ENCODE measurements around the gene ZBTB21.
A peak's percentile ranks its signal among the peaks of the same experiment; 100 is the strongest.

Gene ZBTB21

DNA sequence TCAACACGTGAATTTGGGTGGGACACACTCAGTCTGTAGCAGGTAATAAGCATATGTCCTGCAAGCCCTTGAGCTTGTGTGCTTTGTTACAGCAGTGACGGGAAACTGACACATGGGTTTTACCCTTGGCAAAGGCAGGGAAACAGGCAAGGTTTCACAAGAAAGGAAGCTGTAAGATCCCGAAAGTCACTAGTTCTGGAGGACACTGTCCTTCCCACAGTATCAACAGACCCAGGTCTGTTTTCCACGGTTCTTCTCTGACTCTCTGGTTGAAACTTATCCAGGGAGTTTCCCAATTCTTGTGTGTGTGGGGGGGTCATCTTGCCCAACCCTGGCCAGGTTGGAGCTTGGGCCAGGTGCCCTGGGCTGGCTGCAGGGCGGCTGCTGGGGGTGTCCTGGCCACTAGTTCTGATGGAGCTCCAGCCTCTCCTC, 29.3 kb upstream of the ZBTB21 start:
- DNase-seq = peak in 2 of 3 donors; percentile 31 to 57

DNA sequence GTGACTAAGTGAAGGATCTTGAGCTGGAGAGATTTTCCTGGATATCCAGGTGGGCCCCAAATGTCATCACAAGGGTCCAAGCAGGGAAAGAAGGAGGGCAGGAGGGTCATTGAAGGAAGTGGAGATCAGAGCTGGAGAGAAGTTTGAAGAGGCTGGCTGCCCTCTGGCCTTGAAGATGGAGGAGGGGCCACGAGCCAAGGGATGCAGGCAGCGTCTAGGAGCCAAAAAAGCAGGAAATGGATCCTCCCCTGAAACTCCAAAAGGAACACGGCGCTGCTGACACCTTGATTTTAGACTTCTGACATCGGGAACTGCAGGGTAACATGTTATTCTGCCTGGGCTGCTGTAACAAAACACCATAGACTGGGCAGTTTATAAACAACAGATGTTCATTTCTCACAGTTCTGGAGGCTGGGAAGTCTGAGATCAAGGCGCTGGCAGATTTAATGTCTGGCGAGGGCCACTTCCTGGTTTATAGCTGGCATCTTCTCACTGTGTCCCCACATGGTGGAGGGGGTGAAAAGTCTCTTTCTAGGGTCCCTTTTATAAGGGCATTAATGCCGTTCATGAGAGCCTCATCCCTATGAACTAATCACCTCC, 28.8 kb upstream of the ZBTB21 start:
- DNase-seq = no peak

DNA sequence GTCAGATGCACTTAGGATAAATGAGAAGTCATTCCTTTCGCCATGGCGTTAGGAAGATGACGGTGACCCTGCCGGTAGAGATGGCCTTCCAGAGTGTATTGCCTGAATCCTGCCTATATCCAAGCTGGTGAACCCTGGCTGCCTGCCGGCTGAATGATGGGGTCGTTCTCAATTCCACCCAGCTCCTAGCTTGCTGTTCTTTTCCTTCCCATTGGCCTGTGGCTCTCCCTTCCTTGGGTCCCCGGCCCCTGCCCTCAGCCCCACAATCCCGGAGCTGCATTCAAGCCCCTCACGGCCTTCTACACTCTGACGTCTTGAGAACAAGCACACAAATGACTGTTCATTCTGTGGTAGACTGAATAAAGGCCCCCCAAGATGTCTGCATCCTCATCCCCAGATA, 28.2 kb upstream of the ZBTB21 start:
- no peak for DNase-seq

DNA sequence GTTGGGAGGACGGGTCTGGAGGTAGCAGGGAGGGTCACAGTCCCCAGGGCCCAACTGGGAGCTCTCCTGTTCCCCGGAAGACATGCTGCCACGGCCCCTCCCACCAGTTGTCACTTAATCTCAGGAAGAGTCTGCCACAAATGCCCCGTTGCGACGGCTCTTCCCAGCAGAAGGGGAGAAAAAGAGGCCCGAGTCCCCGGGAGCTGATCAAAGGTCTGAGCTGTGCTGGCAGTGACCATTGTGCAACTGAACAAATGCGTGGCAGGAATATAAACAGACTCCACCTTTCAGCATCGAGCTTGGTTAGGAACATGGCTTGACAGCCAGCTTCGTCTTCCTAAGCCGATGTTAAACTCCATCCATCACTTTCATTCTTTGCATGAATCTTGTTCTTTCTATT, 27.8 kb upstream of the ZBTB21 start:
- no peak for DNase-seq

DNA sequence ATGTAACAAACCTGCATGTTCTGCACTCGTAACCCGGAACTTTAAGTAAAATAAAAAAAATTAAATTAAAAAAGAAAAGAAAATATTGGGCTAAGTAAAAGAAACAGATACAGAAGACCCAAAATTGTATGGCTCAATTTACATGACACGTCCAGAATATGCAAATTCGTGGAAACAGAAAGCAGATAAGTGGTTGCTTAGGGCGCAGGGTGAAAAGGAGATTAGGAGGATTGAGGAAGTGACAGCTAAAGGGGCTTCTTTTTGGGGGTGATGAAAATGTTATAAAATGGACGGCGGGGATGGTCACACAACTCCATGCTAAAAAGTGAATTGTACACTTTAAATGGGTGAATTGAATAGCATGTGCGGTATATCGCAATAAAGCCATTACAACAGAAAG, 27.4 kb upstream of the ZBTB21 start:
- no peak for DNase-seq

DNA sequence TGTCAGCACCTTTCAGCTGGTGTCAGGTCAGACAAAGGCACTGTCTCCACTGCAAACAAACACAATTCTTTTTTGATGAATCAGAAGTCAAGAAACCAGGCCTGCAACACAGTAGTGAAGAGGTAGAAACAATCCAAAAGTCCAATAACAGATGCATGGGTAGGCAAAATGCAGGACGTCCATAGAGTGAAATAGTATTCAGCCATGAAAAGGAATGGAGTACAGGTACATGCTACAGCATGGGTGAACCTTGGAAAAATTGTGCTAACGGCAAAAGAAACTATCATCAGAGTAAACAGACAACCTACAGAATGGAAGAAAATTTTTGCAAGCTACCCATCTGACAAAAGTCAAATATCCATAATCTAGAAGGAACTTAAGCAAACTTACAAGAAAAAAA, 26.2 kb upstream of the ZBTB21 start:
- no peak for DNase-seq

DNA sequence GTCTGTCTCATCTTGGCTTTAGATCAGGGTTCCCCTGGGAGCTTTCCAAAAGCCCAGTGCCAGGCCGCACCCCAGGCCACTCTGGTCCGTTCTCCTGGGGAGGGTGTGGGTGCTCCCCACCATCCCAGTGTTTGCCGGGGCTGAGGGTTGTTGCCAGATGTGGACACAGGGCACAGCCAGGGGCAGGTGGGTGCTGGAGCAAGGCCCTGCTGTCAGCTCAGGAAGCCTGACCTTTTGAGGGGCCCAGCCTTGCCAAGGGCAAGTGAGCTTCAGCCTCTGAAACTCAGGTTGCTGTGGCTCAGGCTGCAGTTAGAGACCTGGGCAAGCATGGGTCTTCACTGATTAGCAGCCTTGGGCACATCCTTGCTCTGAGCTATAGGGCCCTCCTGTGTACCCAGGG, 22.8 kb upstream of the ZBTB21 start:
- no peak for DNase-seq

DNA sequence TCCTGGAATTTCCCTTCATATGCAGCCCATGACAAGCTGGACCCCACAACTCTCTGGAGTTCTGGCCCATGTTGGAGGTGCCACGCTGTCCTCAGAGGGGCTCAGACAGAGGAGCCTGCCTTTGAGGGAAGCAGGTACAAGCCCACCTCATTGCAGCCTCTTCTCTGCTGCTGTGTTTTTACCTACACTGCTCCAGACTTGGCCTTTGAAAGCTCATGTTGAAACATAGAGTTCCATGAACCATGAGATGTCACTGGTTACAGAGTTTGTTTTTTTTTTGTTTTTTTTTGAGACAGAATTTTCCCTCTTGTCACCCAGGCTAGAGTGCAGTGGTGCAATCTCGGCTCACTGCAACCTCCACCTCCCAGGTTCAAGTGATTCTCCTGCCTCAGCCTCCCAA, 22.1 kb upstream of the ZBTB21 start:
- DNase-seq = no peak

DNA sequence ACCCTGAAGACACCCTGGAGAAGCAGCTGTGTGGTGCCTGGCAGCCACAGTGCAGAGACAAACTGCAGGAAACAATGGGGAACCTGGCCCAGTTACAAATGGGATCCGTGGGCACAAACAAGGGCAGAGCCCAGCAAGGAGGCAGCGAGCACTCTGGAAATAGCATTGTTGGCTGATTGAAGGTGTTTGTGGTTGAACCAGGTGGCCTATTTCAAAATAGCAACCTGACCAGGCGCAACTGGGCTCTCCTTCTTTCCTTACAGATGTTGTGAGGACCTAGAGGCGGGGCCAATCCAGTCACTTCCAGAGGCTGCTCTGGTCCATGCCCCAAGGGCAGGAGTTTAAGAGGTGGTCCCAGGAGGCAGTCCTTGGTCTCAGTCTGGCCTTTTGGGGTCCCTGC, 21.7 kb upstream of the ZBTB21 start:
- DNase-seq = no peak

DNA sequence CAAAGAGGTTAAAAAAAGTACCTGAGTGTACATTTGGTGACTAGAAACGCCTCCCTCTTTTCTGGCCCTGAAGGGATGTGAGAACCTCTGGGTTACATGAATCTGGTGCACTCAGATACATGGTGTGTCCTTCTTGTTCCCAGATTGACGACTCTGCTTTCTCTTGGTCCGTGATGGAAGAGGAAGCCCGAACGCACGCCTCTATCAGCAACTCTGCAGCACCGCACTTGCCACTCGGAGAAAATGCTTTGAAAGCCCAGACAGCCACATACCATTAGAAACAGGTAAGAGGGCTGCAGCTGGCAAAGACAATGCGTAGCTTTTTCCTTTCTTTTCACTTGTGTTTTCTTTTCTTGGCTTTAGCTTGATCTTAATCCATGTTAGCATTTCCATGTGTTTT, 21.1 kb upstream of the ZBTB21 start:
- DNase-seq = no peak

DNA sequence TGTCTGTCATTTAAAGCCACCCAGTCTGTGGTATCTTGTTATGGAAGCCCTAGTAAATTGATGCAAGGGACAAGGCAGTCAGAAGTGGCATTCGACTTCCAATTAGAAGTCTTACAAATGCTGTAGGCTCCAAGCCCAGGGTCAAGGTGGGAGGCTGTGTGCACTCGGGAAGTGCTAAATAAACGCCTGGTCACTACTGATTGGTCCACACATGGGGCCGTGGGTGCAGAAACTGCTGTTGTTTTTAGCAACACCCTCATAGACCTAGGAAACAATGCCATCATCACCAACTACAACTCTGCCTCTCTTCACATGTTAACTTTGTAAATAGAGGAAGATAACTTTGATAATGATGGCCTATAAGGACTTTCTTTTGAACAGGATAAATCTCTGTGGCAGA, 20.2 kb upstream of the ZBTB21 start:
- peak in 1 of 3 donors; percentile 14 for DNase-seq

DNA sequence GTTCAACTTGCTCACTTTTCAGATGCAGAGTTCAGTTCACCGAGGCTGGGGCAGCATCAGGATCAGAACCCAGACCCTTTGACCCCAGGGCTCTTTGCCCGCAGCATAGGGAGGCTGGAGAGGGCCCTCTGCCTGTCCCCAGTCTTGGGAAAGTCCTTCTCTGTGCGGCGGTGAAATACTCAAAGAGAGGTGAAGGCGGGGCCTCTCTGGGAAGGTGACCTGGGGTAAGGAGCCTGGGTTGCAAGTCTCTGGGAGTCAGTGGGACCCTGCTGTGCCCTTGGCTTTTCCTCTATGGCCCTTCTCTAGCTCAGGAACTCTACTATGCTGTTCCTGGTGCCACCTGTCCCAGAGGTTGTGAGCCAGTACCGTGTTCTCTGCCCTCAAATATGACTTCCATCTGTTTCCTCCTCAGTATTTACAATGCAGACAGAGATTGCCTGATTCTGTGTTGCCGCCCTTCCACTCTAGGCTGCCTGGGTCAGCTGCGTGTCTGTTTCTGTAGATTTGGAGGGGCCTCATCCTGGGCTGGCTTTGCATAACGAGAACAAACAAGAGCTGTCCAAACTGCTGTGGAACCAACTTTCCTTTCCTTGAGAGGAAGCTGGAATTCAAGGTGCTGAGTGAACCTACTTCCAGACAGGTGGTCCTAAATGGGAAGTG, 18.7 kb upstream of the ZBTB21 start:
- DNase-seq = no peak

DNA sequence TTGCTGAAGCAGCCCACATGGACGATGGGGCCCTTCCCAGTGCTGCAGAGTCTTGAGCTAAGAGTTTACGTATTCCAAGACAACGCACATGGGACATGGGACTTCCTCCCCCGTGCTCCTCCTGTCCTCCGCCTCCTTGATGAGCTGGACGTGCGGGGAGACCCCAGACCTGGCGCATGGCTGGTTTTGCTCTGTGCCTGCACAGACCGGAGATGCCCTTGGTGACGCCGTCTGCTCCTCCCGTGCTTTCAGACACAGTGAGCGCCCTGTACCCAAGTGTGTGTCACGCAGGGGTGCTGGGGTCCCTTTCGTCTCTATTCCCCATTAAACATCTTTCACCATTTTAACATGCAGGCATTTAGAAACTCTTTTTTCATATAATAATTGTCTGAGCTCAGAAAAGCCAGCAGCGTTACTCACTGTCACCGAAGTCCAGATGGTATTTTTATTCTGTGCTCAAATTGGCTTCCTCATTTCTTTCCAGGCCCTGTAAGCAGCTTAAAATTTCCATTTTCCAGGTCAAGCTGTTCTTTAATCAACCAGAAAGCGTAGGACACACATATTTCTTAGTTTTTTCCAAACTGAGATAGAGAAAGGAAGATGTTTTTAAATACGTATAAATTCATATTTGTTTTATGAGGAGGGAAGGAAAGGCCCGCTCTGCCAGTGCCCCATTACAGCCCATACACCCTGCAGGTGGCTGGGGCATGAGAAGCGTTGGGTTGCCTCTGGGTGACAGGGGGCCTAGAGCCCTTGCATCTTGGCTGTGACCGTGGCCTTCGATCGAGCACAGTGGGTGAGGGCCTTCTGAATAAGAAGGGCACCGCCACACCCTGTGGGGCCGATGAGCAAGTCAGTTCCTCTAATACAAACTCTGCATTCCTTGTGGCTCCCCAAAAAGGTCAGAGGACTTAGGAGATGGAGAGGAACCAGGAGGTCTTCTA, 17.9 kb upstream of the ZBTB21 start:
- DNase-seq = peak in 2 of 3 donors; percentile 18 to 42

DNA sequence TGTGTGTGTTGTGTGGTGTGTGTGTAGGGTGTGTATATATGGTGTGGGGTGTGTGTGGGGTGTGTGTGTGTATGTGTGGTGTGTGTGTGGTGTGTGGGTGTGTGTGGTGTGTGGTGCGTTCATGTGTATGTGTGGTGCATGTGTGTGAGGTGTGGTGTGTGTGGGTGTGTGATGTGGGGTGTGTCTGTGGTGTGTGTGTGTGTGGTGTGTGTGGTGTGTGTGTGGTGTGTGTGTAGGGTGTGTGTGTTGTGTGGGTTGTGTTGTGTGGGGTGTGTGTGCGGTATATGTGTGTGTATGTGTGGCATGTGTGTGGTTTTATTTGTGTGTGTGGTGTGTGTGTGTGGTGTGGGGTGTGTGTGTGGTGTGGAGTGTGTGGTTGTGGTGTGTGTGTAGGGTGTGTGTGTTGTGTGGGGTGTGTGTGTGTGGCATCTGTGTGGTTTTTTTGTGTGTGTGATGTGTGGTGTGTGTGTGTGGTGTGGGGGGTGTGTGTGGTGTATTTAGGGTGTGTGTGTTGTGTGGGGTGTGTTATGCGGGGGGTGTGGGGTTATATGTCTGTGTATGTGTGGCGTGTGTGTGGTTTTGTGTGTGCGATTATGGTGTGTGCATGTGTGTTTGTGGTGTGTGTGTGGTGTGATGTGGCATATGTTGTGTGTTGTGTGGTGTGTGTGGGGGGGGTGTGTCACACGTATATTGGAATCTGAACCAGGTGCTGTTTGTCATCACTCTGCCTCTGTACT, 17.1 kb upstream of the ZBTB21 start:
- DNase-seq = no peak

DNA sequence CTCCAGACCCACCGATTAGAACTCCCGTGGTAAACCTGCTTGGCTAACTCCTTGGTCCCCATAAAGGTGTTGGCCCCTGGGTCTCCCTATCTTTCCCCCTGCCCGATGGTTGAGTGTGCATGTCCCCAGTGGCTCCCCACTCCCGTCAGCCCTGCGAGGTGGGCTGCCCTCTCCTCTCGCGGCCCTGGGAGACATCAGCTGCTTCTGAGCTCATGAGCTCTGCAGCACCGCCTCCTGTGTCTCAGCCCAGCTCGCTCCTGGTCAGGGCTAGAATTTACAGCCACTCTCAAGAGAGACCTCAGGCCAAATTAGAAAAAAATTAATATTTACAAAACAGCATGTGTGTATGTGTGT, 15.9 kb upstream of the ZBTB21 start:
- no peak for DNase-seq

DNA sequence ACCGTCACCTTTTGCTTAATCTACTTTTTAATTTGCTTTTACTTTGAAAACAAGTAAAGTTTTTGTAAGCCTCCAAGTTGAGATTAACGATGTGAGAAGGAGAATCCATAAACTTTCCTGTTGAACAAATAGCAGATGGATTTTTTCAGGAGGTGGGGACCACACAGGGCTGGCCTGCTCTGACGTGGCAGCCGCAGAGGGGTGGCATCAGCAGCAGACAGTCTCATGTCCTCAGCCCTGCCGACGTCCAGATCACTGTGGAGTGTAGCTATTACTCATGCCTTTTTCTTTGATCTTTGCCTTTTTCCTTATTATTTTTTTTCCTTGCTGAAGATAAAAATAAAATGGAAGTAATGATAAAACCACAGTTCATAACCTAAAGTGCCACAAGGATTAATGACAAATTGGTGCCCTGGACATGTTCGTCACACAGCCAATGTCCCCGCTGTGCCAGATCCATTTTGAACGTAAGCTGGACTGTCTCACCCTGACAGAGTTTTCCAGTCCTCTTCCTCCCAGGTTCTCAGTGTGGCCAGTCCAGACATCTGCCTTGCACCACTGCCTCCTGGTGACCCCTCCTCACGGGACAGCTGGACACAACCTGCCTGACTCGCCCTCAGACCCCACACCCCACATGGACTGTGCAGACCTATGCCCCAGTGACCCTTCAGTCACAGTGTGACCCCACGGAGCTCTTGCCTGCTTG, 15.4 kb upstream of the ZBTB21 start:
- DNase-seq = no peak

DNA sequence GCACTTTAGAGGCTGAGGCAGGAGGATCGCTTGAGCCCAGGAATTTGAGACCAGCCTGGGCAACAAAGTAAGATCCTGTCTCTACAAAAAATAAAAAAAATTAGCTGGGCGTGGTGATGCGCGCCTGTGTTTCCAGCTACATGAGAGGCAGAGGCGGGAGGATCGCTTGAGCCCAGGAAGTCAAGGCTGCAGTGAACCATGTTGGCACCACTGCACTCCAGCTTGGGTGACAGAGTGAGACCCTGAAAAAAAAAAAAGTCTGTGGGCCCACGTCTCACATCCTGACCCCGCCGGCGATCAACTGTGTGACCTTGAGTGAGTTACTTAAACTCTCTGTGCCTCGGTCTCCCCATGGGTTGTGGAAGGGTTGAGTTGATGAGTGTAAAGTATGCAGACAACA, 12.7 kb upstream of the ZBTB21 start:
- no peak for DNase-seq

DNA sequence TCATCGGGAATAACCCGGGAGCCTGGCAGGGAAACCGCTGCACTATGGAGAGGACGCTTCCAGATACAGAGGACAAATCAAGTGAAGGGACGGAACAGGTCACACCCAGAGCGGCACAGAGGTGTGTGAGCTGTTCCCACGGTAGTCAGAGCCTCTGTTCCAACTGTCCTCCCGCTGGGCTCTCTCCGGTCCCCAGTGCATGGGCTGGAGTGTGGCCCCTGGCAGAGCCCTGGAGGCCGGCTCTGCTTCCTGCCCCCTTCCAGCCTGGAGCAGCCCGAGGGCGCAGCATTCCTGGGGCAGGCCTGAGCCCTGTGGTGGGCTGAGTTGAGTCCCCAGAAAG, 11.9 kb upstream of the ZBTB21 start:
- no peak for DNase-seq

DNA sequence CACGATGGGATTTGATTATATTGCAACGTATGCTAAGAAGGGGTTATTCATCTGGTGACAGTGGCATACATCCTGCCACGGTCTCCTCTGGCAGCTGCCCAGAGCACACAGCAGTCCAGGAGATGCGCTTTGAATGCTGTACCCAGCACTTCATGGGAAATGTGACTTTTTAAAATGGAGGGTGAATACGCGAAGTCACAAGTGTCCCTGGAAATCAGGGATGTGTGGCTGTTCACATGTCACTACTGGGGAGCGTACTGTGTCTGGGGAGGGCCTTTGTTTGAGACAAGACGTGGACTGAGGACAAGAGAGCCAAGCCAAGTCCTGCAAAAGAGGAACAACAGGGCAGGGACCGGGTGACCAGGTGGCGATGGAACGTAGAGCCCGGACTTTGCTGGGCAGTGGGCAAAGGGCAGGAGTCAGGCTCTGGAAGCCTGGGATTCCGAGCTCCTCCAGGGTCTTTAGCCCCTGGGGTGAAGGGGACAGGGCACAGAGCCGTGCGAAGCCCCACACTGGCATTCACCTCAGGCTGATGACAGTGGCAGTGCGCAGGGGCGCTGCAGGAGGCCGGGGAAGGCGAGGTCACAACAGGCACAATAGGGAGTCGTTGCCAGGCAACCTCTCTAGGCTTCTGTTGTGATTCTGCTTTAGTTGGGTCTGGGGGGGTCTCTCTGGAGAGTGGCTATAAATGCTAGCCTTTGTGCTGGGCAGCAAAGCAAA, 11.4 kb upstream of the ZBTB21 start:
- no peak for DNase-seq

DNA sequence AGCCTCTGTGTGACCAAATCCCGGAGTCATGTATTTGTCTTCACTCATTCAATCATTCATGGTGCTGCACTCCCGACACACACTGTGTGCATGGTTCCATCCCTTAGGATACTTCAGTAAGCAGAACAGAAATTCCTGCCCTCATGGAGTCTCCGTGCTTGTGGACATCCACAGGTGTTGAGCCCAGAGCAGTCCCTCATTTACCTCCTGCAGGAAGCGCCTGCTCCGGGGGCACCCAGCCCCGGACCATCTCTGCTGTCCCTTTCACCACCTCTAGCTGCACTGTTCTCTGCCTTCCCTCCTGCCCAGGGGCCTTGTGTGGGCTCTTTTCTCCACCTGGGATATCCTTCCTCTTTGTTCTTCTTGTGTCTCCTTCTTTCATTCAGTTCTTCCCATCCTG, 9.5 kb upstream of the ZBTB21 start:
- DNase-seq = no peak

DNA sequence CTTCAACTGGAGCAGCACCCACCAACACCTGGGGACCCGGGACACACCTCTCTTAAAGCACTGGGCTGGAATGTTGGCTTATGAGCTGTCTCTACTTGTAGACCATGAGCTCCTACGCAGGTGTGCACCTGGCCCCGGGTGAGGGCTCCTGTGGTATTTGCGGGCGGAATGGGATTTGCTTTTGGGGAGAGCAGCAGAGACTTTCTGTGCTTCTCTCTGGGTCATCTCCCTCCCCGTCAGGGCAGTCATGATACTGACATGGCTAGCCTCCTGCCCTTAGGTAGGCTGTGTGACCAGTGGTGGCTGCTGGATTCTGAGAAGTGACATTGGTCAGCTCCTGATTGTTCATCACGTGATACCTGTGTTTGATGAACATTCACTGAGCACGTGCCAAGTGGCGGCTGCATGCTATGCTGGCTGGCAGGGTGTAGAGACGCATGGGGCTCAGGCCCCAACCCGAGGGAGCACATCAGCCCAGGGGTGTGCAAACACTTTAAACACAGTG, 9.0 kb upstream of the ZBTB21 start:
- DNase-seq = no peak

DNA sequence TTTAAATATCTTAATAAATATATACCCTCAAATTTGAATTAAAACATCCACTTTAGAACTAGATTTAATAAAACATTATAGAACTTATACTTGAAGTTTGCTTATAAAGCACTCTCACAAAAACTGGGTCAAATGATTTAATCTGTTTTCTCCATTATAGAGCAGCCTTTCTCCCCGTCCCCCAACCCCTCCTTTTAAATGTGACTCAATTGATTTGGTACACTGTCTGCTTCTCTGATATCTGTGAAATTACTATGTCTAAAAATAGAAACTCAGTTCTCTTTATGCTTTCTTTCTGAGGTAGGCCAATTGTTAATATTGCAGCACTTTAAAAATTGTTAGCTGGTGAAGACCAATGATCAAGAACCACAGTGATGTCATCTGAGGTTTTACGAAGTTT, 6.9 kb upstream of the ZBTB21 start:
- no peak for DNase-seq

All from suppressor macrophage treated with lipopolysaccharide for 1 hour (primary cell).